Stimulated activated CD4-positive, alpha-beta T cell treated with anti-CD3 and anti-CD28 coated beads, Interleukin-1b, Interleukin-23, amount 100 ng/mL, for 24 hours (primary cell): ENCODE data around the gene KCNIP2.
"Not testable (repeated sequence)": the region's sequence is repeated elsewhere in the genome, so short reads cannot be mapped to it uniquely, and the experiment has no call there.

Experiments
- DNase-seq, 4 experiments: peaks; one replicate each; pipeline ENCODE4 v3.0.0-alpha.2; 2020; ENCODE audit warnings: low read depth in 4 of 4, low spot score in 1 of 4

Gene KCNIP2

DNA sequence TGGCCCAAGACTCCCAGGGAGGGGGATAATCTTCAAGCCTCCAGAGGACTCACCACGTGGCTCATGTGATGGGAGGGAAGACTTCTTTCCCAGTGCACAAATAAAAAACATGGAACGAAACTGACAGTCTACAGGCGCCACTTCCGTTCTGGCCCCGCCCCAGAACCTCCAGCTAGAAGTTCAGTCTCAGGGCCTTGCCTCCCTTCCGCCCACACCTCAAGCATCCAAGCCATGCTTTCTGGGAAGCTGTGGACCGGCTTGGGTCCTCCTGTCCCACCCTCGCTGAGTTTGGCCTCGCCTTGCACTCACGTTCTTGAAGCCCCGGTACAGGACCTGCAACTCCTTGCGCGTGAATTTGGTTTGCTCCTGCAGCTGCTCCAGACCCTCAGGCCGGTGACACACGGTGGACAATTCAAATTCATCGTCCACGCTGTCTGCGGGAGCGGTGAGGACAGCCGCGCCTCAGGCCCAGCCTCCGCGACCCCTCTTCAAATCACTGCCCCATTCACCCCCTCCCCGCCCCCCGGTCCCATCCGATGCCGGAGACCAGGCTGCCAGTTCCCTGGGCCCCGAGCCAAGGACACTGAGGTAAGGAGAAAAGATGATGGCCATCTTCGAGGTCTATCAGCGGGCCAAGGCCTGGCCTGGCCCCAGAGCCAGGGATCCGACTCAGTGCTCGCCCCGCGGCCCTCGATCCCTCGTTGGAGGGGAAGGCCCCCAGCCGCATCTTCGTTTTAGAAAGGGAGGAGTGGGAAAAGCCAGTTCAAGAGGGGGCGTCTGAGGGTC, 14.6 kb downstream of the KCNIP2 start:
- DNase-seq = no peak

DNA sequence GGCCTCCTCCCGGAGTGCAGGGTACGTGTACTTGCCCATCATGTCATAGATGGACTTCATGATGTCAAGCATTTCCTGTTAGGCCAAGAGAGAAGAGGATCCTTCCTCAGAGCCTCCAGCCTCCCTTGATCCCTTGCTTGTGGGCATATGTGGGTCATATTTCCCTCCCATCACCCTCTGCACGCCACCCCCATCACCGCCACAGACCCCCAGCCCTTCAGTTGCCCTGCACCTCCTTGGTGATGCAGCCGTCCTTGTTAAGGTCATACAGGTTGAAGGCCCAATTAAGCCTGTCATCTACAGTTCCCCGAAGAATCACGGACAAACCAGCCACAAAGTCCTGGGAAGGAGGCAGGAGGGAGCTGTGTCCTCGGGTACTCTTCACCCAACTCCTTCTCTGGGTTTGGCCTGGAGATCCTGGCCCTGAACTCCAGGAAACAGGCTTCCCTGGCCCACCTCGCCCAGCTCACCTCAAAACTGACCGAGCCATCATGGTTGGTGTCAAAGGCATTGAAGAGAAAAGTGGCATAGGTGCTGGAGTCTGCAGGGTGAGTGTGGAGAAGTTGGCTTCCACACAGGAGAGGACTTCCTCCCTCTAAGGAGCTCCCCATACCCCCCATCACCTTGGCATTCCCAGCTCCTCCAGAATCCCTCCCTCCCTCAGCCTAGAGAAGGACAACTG, 15.5 kb downstream of the KCNIP2 start:
- no peak for DNase-seq

GRCh38 chr10:101826852-101827434, 16.7 kb downstream of the KCNIP2 start:
- DNase-seq = no peak

DNA sequence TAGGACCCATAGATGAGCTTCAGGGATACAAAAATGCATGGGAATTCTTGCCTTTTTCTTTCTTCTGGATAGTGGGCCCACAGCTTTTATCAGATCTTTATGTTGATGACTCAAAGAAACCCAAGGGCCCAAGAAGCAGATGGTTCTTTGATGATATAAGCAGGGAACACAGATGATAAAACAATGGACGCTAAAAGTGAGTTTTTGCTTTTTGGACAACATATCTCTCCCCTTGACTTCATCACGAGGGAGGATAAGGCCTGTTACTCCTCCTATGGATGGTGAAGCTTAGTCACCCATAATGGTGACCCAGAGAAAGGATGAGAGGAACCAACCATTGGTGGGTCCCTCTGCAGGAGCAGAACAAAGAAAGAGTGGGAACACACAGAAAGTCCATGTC, 18.9 kb downstream of the KCNIP2 start:
- DNase-seq = no peak

DNA sequence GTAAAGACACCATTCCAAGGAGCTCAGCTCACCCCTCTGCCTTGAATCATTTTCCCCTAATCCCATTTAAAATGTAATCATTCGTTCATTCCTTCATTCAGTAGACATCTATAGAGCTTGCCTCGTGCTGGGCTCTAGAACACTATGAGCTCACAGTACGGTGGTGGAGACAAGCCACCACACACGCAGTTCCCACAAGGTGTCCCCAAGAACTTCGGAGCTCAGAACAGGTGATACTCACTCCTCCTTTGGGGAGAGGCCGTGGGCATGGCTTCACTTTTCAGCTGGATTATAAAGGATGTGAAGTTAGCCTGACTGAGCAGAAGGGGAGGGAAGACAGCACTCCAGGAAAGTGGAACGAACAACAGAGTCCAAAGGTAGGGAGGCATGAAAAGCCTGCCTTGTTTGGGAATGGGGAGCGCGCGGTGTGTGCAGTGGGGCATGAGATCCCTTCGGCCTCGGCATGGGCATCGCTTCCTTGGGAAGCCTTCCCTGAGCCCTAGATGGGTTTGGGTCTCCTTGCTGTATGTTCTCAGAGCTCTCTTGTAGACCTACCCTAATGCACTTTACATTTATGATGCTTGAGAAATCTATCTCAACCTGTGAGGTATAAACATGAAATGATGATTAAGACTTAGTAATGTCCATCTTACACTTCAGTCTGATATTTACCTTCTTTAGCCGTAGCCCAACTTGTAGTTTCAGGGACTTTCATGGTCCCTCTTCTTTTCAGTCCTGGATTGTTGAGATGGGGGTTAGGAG, 24.5 kb downstream of the KCNIP2 start:
- no peak for DNase-seq

DNA sequence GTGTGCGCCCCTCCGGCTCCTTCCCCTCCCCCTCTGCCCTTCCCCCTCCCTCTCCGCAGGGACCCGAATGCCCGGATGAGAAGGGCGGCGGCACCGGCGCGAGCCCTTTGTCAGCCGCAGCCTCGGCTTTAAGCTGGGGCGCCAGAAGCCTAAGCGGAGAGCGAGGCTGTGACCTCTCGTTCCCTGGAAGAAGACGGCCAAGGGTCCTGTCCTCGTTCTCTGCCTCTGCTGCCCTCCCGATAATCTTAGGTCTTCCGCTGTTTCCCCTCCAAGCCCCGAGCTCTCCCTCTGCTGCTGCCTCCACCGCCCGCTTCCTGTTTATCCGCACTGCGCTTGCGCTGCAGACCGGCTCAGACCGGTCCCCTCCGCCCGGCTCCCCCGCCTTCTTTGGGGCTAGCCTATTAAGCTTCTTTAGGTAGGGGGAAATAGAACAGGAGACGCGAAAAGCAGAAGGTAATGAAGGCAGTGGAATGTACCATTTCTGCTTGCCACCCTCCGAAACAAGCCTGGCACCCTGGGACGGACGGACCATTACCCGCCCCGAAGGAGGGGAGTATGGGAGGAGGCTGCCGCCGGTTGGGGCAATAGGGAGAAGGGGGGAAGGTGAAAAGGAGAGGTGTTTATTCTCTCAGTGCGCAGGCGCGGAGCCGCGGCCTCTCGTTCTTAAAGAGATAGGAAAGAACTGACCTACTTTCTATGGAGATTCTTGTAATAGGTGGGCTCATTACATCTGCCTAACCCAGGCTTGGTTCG, 25.3 kb downstream of the KCNIP2 start, which contains the start of gene OGA:
TSS of gene OGA (minus strand) at position 326 of the 753 bp plus-strand sequence. CDS start 422 bp downstream, outside the sequence.
- peak; percentile 89 to 95 (median 94) for DNase-seq

DNA sequence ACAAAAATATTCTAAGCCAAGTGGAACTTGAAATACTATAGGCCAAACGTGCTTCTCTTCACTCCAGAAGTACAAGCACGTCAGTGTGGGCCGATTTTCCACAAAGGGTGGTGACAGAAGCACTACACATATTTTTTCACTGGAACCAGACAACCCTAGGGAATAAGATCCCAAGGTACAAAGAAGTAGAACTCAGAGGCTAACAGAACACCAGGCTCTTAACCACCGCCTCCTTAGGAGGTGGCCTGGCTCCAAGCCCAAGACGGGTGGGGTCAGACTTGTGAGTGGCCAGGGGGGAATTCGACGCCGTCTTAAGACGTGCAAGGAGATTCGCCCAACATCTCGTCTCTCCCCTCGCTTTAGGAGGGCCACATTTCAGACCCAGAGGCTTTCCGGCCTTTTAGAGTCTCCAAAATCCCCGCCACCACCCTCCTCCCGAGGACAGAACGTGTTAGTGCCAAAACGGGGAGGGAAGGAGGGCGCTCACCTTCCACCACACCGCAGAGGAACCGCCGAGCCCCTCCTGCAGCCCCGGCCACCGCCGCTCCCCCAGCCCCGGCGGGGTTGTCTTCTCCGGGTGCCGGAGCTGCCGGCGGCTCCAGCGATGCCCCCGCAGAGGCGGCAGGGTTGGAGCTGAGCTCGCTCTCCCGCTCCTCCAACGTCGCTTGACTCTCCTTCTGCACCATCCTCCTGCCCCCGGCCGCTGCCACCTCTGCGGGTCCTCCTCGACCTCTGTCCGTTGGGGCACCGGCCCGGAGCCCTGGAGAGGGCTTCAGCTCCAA, 26.1 kb downstream of the KCNIP2 start:
- peak in 1 of 4 experiments; percentile 32 for DNase-seq

- no peak for DNase-seq
Observed at GRCh38 chr10:101816913-101817336, 26.7 kb downstream of the KCNIP2 start.

DNA sequence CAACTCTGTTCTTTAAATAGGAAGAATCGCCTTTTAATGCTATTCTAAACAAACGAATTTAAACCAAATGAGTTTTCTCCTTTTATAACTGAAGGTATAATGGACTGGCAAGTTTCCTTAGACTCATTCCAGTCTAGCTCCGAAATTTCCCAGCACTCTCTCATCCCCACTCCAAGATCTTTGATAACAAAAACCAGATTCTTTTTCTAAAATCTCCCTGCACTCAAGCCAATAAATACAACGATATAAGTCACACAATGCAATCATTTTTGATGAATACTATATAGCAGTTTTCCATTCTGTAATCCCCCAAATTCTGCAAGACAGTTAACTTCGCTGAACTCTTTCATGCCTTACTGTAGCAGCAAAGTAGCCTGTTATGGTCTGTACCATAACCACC, 27.2 kb downstream of the KCNIP2 start:
- DNase-seq = no peak

- DNase-seq = no peak
Observed at GRCh38 chr10:101814466-101815071, 29.0 kb downstream of the KCNIP2 start.

GRCh38 chr10:101812606-101813005, 31.0 kb downstream of the KCNIP2 start:
- no peak for DNase-seq

GRCh38 chr10:101807158-101807557, 36.4 kb downstream of the KCNIP2 start:
- DNase-seq = no peak

GRCh38 chr10:101803511-101803910, 40.1 kb downstream of the KCNIP2 start:
- no peak for DNase-seq

DNA sequence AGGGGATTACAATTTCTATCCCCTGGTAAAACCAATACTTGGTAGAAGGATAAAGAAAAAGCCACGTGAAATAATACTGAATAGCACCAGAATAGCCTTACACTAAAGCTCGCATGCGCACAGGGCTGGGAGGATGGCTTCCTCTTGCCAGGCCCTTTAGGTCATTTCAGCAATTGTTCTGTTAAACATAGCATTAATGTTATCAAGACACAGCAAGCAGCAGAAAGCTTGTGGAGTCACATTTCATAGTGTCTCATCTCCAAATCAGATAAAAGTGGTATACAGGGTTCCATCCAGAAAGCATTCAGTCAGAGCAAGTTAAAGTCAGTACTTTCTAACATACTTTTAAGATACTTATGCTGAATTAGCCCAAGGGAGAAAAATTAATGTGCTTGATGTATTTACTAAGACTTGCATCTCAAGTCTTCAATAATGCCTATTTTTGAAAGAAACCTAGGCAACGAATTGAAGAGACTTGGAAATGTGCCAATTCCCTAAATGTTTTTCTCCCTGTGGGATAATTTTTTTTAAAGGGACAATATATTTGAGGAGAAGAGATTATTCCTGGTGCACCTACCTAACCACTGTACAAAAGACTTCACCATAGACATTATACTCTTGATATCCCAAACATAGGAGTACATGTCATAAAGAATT, 46.1 kb downstream of the KCNIP2 start:
- no peak for DNase-seq

DNA sequence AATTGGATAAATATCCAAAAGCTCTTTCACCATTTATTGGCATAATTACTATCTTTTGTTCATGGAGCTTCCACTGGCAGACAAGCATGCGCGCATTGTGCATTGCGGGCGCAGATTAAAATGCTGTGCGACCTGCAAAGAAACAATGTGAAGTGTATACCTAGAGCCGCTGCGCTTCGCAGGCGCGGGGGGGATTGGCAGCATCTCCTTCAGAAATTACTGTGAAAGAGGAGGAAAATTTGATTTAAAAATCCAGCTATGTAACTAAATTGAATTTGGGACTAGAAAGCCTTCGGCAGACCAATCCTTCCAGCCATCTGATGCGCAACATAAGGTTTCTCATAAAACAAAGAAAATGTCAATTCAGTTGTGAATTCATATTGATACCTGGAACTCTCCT, 50.1 kb downstream of the KCNIP2 start:
- DNase-seq = no peak

- no peak for DNase-seq
Observed at GRCh38 chr10:101789686-101790085, 53.9 kb downstream of the KCNIP2 start.

DNA sequence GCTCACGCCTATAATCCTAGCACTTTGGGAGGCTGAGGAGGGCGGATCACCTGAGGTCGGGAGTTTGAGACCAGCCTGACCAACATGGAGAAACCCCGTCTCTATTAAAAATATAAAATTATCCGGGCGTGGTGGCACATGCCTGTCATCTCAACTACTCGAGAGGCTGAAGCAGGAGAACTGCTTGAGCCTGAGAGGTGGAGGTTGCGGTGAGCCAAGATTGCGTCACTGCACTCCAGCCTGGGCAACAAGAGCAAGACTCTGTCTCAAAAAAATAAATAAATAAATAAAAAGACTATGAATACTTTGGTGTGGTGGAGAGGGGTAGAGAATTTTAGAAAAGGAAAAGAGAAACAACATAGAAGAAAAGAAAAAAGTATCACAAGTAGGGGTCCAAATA, 54.4 kb downstream of the KCNIP2 start:
- DNase-seq = not testable (repeated sequence)

- no peak for DNase-seq
Observed at GRCh38 chr10:101785801-101786200, 57.8 kb downstream of the KCNIP2 start.

DNA sequence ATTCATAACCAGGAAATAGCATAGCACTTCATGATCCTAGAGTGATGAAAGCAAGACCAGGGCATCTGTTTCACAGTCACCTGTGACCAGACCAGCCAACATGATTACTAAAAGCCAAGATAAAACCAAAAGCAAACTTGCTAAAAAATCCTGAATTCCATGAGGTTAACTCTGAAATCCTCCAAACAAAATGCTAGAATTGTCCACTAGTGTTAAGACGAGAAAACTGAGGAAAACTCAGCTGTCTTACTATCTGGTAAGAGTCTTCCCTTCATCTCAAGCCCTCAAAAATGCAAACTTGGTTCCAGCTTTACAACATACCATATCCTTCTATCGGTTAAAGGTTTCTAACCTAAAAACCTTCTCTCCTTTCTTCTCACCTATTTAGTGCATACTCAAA, 59.0 kb downstream of the KCNIP2 start:
- DNase-seq = no peak
